A549 (cell line): ENCODE measurements around the gene CTNND2.

Experiments used
- CHD2 ChIP-seq: fragments of 150-350 bp; IDR thresholded peaks from 2 replicates; pipeline ENCODE4 v1.6.1; 2014; ENCODE audit warnings: low read length; ENCODE audit not compliant: partially characterized antibody
- HDAC2 ChIP-seq: fragments of 200-600 bp; sonication (generic); IDR thresholded peaks from 2 replicates; pipeline ENCODE4 v1.6.1; 2016
- JUN ChIP-seq, 2 experiments: fragments of >200 bp; sonication (Bioruptor Twin); formaldehyde crosslinking; IDR thresholded peaks; 2 replicates in 1 of 2; 3 replicates in 1 of 2; pipeline ENCODE4 v1.6.1; 2016 to 2017
- JUNB ChIP-seq: fragments of >200 bp; sonication (Bioruptor Twin); formaldehyde crosslinking; IDR thresholded peaks from 2 replicates; pipeline ENCODE4 v1.6.1; 2016
- NFE2L2 ChIP-seq: fragments of 150-350 bp; conservative IDR thresholded peaks from 2 replicates; pipeline ENCODE4 v1.6.1; 2014; ENCODE audit warnings: low read length
- POLR2A ChIP-seq: IDR thresholded peaks from 2 replicates; pipeline ENCODE4 v1.6.1; 2012; ENCODE audit warnings: mild to moderate bottlenecking, low read length
- POLR2AphosphoS2 ChIP-seq: conservative IDR thresholded peaks from 2 replicates; pipeline ENCODE4 v1.6.1; 2012; ENCODE audit warnings: low read length, improper control_type of control experiment, inconsistent platforms
- RAD21 ChIP-seq, 2 experiments: fragments of >200 bp in 1 of 2; sonication (Bioruptor Twin) in 1 of 2; formaldehyde crosslinking in 1 of 2; IDR thresholded peaks in 1 of 2; conservative IDR thresholded peaks in 1 of 2; 2 replicates in 1 of 2; 3 replicates in 1 of 2; pipeline ENCODE4 v1.6.1; 2012 to 2018; ENCODE audit warnings: inconsistent platforms in 1 of 2
- RCOR1 ChIP-seq: fragments of 150-350 bp; IDR thresholded peaks from 2 replicates; pipeline ENCODE4 v1.6.1; 2014; ENCODE audit warnings: antibody characterized with exemption, low read length, low read depth
- RNF2 ChIP-seq: fragments of 200-600 bp; sonication (generic); IDR thresholded peaks from 2 replicates; pipeline ENCODE4 v1.6.1; 2016; ENCODE audit warnings: low read depth, mild to moderate bottlenecking, antibody characterized with exemption, moderate library complexity, borderline replicate concordance
- ZFP36 ChIP-seq: fragments of 450-650 bp; IDR thresholded peaks from 2 replicates; pipeline ENCODE4 v1.6.1; 2014; ENCODE audit warnings: borderline replicate concordance; ENCODE audit not compliant: partially characterized antibody
- TF ChIP-seq, protein P1 (sequence below): fragments of >200 bp; sonication (Bioruptor Twin); formaldehyde crosslinking; IDR thresholded peaks from 3 replicates; pipeline ENCODE4 v1.5.1; 2016
- TF ChIP-seq, protein P2 (sequence below): fragments of 250-450 bp; sonication (Bioruptor Pico); IDR thresholded peaks from 2 replicates; pipeline ENCODE4 v1.5.0; 2020; ENCODE audit warnings: low read depth, mild to moderate bottlenecking, moderate library complexity
- TF ChIP-seq, protein P3 (sequence below): fragments of 450-650 bp; IDR thresholded peaks from 2 replicates; pipeline ENCODE4 v1.6.1; 2014; ENCODE audit warnings: antibody characterized with exemption

DNA sequence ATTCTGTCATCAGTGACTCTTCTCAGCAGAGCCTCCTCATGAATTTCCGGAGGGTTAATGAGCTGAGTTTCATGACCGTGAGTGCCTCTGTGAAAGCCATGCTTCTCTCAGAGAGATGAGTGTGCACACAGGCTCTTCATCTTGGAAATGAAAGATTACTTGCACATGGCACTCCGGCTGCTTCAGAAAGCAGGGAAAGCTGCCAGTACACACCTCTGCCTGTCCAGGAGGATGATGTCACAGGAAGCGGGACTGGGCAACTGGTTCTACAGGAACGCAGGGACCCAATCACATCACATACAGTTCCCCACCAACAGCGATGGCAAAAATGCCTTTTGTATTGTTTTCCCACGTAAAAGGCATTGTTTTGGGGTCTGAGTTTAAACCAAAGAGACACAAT is 857.2 kb downstream of the CTNND2 start:
- TF ChIP-seq RNF2 (no peak), RCOR1 (no peak), HDAC2 (no peak), JUNB (no peak), JUN (IDR thresholded peaks at IDR 0.05) (no peak), POLR2A (no peak), ZFP36 (no peak), NFE2L2 (no peak), CHD2 (no peak), RAD21 (conservative IDR thresholded peaks at IDR 0.05 in 1 of 2, IDR thresholded peaks at IDR 0.05 in 1 of 2) (no peak), POLR2AphosphoS2 (no peak)
- TF ChIP-seq, protein P1, sequence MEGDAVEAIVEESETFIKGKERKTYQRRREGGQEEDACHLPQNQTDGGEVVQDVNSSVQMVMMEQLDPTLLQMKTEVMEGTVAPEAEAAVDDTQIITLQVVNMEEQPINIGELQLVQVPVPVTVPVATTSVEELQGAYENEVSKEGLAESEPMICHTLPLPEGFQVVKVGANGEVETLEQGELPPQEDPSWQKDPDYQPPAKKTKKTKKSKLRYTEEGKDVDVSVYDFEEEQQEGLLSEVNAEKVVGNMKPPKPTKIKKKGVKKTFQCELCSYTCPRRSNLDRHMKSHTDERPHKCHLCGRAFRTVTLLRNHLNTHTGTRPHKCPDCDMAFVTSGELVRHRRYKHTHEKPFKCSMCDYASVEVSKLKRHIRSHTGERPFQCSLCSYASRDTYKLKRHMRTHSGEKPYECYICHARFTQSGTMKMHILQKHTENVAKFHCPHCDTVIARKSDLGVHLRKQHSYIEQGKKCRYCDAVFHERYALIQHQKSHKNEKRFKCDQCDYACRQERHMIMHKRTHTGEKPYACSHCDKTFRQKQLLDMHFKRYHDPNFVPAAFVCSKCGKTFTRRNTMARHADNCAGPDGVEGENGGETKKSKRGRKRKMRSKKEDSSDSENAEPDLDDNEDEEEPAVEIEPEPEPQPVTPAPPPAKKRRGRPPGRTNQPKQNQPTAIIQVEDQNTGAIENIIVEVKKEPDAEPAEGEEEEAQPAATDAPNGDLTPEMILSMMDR = no peak
- TF ChIP-seq, protein P2, sequence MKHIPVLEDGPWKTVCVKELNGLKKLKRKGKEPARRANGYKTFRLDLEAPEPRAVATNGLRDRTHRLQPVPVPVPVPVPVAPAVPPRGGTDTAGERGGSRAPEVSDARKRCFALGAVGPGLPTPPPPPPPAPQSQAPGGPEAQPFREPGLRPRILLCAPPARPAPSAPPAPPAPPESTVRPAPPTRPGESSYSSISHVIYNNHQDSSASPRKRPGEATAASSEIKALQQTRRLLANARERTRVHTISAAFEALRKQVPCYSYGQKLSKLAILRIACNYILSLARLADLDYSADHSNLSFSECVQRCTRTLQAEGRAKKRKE (CRISPR knock-in tag) = no peak
- TF ChIP-seq, protein P3, sequence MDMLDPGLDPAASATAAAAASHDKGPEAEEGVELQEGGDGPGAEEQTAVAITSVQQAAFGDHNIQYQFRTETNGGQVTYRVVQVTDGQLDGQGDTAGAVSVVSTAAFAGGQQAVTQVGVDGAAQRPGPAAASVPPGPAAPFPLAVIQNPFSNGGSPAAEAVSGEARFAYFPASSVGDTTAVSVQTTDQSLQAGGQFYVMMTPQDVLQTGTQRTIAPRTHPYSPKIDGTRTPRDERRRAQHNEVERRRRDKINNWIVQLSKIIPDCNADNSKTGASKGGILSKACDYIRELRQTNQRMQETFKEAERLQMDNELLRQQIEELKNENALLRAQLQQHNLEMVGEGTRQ = no peak
